Esophagus squamous epithelium (tissue), 5 donors: ENCODE measurements around the gene PMEPA1. TPM values are rescaled to one million over a fixed set of nuclear protein-coding genes. Genes with fewer than 3 reads are reported as not detected.

Experiments
- DNase-seq: peaks from one replicate; lab custom pipeline; 2025; lab: John Stamatoyannopoulos, UW
- H3K27ac ChIP-seq, 4 donors: fragments of 200-600 bp; sonication (generic); one replicate each; pipeline ENCODE4 v1.5.1; 2016 to 2019; ENCODE audit warnings: mild to moderate bottlenecking in 1 of 4
- H3K27me3 ChIP-seq, 4 donors: fragments of 200-600 bp; sonication (generic); 1 replicate in 3 of 4; 2 replicates in 1 of 4; pipeline versions ENCODE4 v1.5.1 to v1.6.0; 2017 to 2021; ENCODE audit warnings: antibody characterized with exemption in 1 of 4
- H3K36me3 ChIP-seq, 3 donors: fragments of 200-600 bp; sonication (generic); one replicate each; pipeline ENCODE4 v1.5.1; 2016 to 2019
- H3K4me1 ChIP-seq, 3 donors: fragments of 200-600 bp; sonication (generic); one replicate each; pipeline ENCODE4 v1.5.1; 2017 to 2019
- H3K4me3 ChIP-seq, 4 donors: fragments of 200-600 bp; sonication (generic); 1 replicate in 3 of 4; 2 replicates in 1 of 4; pipeline ENCODE4 v1.5.1; 2016 to 2019; ENCODE audit warnings: mild to moderate bottlenecking in 2 of 4, moderate library complexity in 1 of 4
- H3K9me3 ChIP-seq, 3 donors: fragments of 200-600 bp; sonication (generic); one replicate each; pipeline ENCODE4 v1.5.1; 2016 to 2019
- CTCF ChIP-seq, 6 experiments: fragments of 450-650 bp in 4 of 6; fragments of 200-600 bp in 2 of 6; sonication (generic) in 2 of 6; IDR thresholded peaks; one replicate each; pipeline ENCODE4 v1.5.1; 2016 to 2019; ENCODE audit warnings: antibody characterized with exemption in 6 of 6, mild to moderate bottlenecking in 4 of 6, moderate library complexity in 4 of 6
- POLR2A ChIP-seq, 4 donors: fragments of 450-650 bp; IDR thresholded peaks; one replicate each; pipeline ENCODE4 v1.6.1; 2017; ENCODE audit warnings: antibody characterized with exemption in 4 of 4, mild to moderate bottlenecking in 4 of 4, moderate library complexity in 3 of 4
- WGBS, 2 donors: methylation state at CpG; one replicate each; pipeline ENCODE4 v1.1.5; 2018; 5-methylcytosine and 5-hydroxymethylcytosine counted together
- intact Hi-C: fragments of 100-400 bp; cut with DNase I; formaldehyde crosslinking; loops from one replicate; pipeline ENCODE4 v1.15.0; 2022
- total RNA-seq, 4 donors: library from RNA; depleted of rRNA; stranded (reverse); fragments of >200 nt; gene quantifications; one replicate each; pipeline ENCODE4 v1.1.0, GENCODE V29; 2016
- donor health status: DM: yes; HTN: yes; CAD: no.

The PMEPA1 gene
- total RNA-seq, 4 donors from 2014 or later: 0.95 to 4.6 (median 2.6) TPM

- TF ChIP-seq POLR2A (IDR thresholded peaks at IDR 0.05) (no peak), CTCF (IDR thresholded peaks at IDR 0.05) (no peak)
- 81 to 82% methylated on average over 11 to 12 of the region's 28 CpGs for WGBS, 2 donors
- Histone ChIP-seq H3K4me3 (no peak overlapping the region), H3K36me3 (peaks cover 0 to 38% (median 5%) of the 10 kb centered on the region in 3 donors), H3K9me3 (no peaks in the 10 kb centered on the region), H3K27me3 (no peaks in the 10 kb centered on the region), H3K27ac (no peak overlapping the region), H3K4me1 (peaks cover 0 to 8% (median 7%) of the 10 kb centered on the region in 3 donors)
- no peak for DNase-seq
- intact Hi-C loops: loop anchor here (5.0 to 10.0 kb wide), 2 partner anchors 442 to 529 kb away; no protein-coding TSS in a partner anchor
Measured at GRCh38 chr20:57652606-57653545, 56.9 kb downstream of the PMEPA1 start.

GRCh38 chr20:57651881-57652605, 57.8 kb downstream of the PMEPA1 start:
- H3K4me1 ChIP-seq: no peaks in the 10 kb centered on the region
- WGBS, 2 donors: 94 to 96% methylated on average over 18 to 20 of the region's 50 CpGs

DNA sequence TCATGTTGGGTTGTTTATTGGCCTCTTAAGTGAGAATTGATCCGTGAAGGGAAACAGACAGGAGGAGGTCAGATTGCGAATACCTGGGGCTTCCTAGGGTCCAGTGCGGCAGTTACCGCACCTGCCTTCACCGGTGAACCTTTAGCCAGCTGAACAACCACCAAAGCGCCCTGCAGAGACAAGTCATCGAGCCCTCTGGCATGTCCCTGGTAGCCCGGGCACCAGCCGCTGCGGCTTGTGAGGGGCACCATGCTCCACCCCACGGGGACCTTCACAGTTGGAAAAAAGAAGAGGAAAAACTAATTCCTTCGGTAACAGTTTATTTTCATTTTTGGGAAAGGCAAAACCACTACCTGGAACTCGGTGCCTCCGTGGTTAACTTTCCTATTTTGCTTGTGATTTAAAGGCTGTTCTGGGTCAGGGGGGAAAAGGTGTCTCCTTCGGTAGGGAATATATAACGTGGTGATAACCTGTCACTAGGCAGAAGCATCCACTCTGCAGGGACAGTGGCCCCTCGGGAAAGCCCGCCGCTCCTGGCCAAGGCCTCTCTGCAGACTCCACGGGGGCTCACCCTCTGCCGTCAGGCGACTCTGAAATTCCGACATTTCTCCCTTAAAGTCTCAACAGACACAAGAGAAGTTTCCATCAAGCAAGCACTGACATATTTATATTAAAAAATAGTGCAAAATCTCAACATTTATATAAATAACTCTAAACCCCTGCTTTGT, 58.9 kb downstream of the PMEPA1 start:
- no peaks in the 10 kb centered on the region for H3K9me3 ChIP-seq
- DNase-seq: no peak
- intact Hi-C loops: loop anchor here (5.0 to 10.0 kb wide), 2 partner anchors 444 to 531 kb away; no protein-coding TSS in a partner anchor
- TF ChIP-seq POLR2A (IDR thresholded peaks at IDR 0.05) (no peak), CTCF (IDR thresholded peaks at IDR 0.05) (no peak)
- WGBS, 2 donors: 84 to 89% methylated on average over 17 to 19 of the region's 23 CpGs
- H3K36me3 ChIP-seq: peaks cover 0 to 23% (median 5%) of the 10 kb centered on the region in 3 donors
- no peaks in the 10 kb centered on the region for H3K4me1 ChIP-seq
- H3K27me3 ChIP-seq: no peaks in the 10 kb centered on the region
- no peak overlapping the region for H3K27ac ChIP-seq
- H3K4me3 ChIP-seq: no peak overlapping the region

More at GRCh38 chr20:57651881-57652605, 57.8 kb downstream of the PMEPA1 start:
- Histone ChIP-seq H3K27me3 (no peaks in the 10 kb centered on the region), H3K9me3 (no peaks in the 10 kb centered on the region), H3K36me3 (peaks cover 0 to 31% (median 5%) of the 10 kb centered on the region in 3 donors), H3K27ac (no peak overlapping the region), H3K4me3 (no peak overlapping the region)
- intact Hi-C loops: loop anchor here (5.0 to 10.0 kb wide), 2 partner anchors 443 to 530 kb away; no protein-coding TSS in a partner anchor
- no peak for DNase-seq
- no peak for TF ChIP-seq POLR2A (IDR thresholded peaks at IDR 0.05)
- no peak for TF ChIP-seq CTCF (IDR thresholded peaks at IDR 0.05)

DNA sequence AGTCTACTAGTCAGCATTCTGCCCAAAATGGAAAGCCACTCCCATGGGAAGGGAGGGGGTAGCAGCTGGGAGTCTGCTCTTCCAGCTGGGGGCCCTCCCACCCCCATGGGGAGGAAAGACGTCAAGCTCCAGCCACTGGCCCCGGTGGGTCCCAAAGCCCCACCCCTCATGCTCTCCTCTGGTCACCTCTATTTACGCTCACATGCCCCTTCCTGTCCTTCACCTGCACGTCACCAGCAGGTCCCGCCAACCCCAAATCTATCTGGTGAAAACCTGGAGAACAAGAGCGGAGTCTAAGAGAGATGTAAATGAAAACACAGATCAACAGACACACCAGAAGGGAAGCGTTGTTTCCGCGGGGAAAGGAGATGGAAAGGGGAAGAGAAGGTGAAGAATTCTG, 59.5 kb downstream of the PMEPA1 start:
- no peaks in the 10 kb centered on the region for H3K9me3 ChIP-seq
- no peak for DNase-seq

More for the DNA sequence above, 59.5 kb downstream of the PMEPA1 start:
- intact Hi-C loops: loop anchor here (5.0 to 10.0 kb wide), 2 partner anchors 445 to 532 kb away; no protein-coding TSS in a partner anchor
- Histone ChIP-seq H3K4me1 (no peaks in the 10 kb centered on the region), H3K27ac (no peak overlapping the region), H3K4me3 (no peak overlapping the region), H3K36me3 (peaks cover 0 to 23% (median 5%) of the 10 kb centered on the region in 3 donors), H3K27me3 (no peaks in the 10 kb centered on the region)
- WGBS, 2 donors: 50 to 92% methylated on average over 3 to 4 of the region's 9 CpGs
- no peak for TF ChIP-seq POLR2A (IDR thresholded peaks at IDR 0.05)
- TF ChIP-seq CTCF (IDR thresholded peaks at IDR 0.05): no peak
